LNCaP clone FGC (cell line): Measurements from ENCODE around the gene INS.

Experiments used
- DNase-seq: peaks from one replicate; pipeline ENCODE4 v3.0.0-alpha.2; 2011; ENCODE audit warnings: low read depth
- H3K4me3 ChIP-seq: 2 replicates; pipeline ENCODE4 v1.5.1; 2011; ENCODE audit warnings: mild to moderate bottlenecking, low read depth, low read length, control low read depth
- TF ChIP-seq, protein P1 (sequence below): IDR thresholded peaks from 2 replicates; pipeline ENCODE4 v1.5.1; 2012; ENCODE audit warnings: mild to moderate bottlenecking; ENCODE audit not compliant: control insufficient read depth, insufficient read depth; ENCODE audit errors: extremely low read depth

Gene INS

DNA sequence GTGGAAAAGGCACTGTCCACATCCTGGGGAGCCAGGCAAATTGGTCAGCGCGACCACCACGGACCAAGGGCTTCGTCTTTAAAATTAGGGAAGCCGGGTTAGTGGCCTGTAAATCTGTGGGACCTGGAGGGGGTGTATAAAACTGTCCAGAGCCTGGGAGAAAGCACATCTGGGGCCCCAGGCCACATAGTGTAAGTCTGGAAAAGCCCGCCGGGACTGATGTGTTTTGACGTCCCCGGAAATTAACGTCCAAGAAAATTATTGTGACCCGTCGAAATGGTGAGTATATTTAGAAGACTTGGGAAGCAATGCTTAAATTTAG, 17.6 kb downstream of the INS start:
- TF ChIP-seq, protein P1, sequence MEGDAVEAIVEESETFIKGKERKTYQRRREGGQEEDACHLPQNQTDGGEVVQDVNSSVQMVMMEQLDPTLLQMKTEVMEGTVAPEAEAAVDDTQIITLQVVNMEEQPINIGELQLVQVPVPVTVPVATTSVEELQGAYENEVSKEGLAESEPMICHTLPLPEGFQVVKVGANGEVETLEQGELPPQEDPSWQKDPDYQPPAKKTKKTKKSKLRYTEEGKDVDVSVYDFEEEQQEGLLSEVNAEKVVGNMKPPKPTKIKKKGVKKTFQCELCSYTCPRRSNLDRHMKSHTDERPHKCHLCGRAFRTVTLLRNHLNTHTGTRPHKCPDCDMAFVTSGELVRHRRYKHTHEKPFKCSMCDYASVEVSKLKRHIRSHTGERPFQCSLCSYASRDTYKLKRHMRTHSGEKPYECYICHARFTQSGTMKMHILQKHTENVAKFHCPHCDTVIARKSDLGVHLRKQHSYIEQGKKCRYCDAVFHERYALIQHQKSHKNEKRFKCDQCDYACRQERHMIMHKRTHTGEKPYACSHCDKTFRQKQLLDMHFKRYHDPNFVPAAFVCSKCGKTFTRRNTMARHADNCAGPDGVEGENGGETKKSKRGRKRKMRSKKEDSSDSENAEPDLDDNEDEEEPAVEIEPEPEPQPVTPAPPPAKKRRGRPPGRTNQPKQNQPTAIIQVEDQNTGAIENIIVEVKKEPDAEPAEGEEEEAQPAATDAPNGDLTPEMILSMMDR: no peak
- H3K4me3 ChIP-seq: no peak overlapping the region
- no peak for DNase-seq

GRCh38 chr11:2142762-2143202, 18.2 kb downstream of the INS start:
- DNase-seq: no peak
- H3K4me3 ChIP-seq: no peak overlapping the region
- TF ChIP-seq, protein P1: no peak

GRCh38 chr11:2142300-2142759, 18.7 kb downstream of the INS start:
- TF ChIP-seq, protein P1: no peak
- H3K4me3 ChIP-seq: no peak overlapping the region
- no peak for DNase-seq

DNA sequence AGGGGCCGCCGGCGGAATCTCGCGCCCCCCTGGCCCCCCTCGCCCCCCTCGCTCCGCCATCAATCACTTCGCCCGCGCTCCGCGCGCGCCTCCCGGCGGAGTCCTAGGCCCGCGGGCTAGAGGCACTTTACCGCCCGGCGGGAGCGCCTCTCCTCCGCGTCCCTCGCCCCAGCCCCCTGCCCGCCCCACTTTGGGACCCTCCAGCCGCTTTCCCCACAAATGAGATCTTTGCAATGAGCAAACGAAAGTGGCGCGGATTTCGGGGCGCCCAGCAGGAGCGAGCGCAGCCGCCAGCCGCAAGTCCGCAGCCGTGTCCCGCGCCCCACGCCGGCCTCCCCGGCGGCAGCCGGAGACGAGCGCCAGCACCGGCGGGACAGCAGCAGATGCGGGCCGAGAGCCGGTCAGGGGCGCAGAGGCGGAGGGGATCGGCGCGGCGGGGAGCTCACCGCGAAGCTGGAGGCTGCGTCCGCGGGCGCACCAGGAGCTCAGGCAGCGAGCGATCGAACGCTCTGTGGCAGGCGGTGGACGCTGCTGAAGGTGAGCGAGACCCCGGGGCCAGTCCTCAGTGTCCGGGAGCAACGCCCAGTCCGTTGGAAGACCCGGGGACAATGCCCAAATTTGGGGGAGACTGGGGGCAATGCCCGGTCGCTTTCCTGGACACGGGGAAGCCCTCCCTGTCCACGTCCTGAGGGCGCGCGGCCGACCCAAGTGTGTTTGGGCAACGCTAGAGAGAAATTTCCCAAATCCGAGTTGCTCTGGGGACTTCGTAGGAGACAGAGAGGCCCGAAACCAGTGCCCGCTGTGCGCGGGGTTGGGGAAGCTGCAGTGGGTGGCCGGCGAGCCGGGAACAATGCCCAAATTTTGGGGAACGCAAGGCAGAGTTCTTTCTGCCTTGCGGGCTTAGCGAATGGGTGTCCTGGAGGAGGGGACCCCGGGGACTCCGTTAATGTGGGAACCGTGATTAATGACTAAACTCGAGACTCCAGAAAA, 20.3 kb downstream of the INS start:
- DNase-seq: no peak
- no peak overlapping the region for H3K4me3 ChIP-seq
- TF ChIP-seq, protein P1: no peak

DNA sequence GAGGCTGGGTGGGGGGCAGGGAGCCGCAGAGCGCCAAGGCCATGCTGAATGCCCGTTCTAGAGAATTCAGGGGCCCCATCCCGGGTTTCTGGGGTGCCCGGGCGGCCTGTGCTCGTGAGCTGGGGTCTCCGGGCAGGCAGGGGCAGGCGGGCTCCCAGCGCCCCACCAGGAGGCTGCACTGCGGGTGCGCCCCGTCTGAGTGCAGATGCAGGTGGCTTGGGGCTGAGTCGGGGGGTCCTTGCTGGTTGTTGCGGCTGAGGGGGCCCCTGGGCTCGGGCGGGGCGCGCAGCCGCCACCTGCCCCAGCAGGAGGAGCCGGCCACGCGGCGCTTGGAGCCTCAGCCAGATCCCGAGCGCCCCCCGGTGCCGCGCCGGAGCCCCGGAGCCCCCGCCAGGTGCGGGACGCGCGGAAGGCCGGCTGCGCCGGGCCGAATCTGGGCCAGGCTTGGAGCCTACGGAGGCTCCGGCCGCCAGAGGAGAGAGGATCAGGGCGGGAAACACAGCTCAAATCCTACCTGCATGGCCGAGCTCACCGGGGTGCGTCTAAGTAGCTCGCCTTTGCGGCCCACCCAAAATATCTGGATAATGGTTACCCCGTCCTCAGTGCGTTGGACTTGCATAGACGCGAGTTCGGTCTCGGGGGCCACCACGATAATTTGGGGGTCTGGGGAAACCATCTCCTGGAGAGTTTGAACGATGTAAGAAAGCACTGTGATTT, 21.2 kb downstream of the INS start:
- H3K4me3 ChIP-seq: no peak overlapping the region

DNA sequence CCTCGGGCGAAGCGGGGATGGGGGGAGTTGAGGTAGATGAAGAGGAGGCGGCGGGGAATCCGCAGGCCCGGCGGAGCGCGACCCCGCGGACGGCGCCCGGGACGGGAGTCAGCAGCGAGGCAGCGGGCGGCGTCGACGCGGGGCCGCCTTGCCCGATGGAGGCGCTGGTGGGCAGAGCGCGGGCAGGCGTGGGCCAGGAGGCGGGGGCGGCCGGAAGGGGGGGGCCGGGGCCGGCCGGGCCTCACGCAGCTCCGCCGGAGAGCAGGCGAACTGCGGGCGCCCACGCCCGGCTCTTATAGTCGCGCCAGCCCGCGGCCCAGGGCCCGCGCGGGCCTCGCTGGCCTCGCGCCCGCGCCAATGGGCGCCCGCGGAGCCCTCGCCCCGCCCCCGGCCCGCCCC, 21.9 kb downstream of the INS start, which contains the start of gene IGF2:
IGF2 (minus strand) TSS at position 267 of the 399 bp plus-strand sequence. CDS start 3,866 bp downstream, outside the sequence.
- no peak within 1 kb of the TSS for H3K4me3 ChIP-seq
- DNase-seq: no peak
- TF ChIP-seq, protein P1: no peak

More for the DNA sequence above, 21.2 kb downstream of the INS start:
- DNase-seq: no peak
- TF ChIP-seq, protein P1: no peak
